Measurements from ENCODE around the gene CD160. TPM values are rescaled to one million over a fixed set of nuclear protein-coding genes. Genes with fewer than 3 reads are reported as not detected.
A peak's percentile ranks its signal among the peaks of the same experiment; 100 is the strongest.

CD160 gene
- total and polyA plus RNA-seq, 2 of the 13 experiments (the other 11 are each of a cell fraction or from before 2014, with no cell fraction given), result 0.09 TPM; not detected in 1

GRCh38 chr1:145690587-145691558 is 28.4 kb upstream of the CD160 start (continued):
- peak; percentile 14; the same call in 1 of the 2 replicates for TF ChIP-seq ARID5B (CRISPR knock-in tag; IDR thresholded peaks at IDR 0.05)
- TF ChIP-seq PRDM15 (CRISPR knock-in tag; IDR thresholded peaks at IDR 0.05), result peak; percentile 94
